ENCODE results near the gene GRID1.
"Not testable (repeated sequence)": the region's sequence is repeated elsewhere in the genome, so short reads cannot be mapped to it uniquely, and the experiment has no call there.

Gene GRID1

DNA sequence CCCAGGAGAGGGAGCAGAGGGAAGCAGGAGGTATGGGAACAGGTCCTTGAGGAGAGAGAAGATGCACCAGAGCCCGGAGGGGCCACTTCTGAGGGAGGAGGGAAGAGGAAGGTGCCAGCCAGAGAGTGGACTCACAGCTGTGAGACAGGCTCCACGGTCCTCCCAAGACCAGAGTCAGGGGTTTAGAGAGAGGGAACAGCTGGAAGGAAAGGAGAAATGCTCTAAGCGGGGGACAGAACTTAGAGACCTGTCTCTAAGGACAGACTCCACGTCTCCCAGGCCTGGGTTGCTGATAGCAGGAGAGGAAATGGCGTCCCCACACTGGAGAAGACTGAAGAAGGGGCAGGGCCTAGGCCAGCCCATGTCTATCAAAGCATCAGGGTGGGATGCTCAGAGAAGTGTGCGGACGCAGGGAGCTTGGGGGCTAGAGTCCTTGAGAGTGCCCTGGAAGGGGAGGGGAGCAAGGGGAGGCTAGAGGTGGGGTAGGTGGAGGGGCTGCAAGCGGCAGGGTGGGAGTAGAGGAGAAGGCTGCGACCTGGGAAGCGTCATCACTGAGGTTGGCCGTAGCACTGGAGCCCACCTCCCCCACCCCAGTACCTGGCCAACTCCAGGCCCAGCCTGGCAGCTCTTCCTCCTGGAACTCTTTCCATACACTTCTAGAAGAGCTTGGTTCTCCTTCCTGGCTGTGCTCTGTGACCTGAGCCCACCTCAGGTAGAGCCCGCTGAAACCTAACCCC lies 25.6 kb upstream of the GRID1 start:
- no peak for DNase-seq (ENCODE audit: low read depth)

- DNase-seq (ENCODE audit: low read depth) = no peak
Measured at GRCh38 chr10:86391236-86391840, 24.7 kb upstream of the GRID1 start.

- DNase-seq (ENCODE audit: low read depth) = no peak
Measured at GRCh38 chr10:86390337-86391120, 23.9 kb upstream of the GRID1 start.

GRCh38 chr10:86389441-86390193 lies 23.0 kb upstream of the GRID1 start:
- DNase-seq (ENCODE audit: low read depth) = no peak

GRCh38 chr10:86389109-86389440 lies 22.5 kb upstream of the GRID1 start:
- not testable (repeated sequence) for DNase-seq (ENCODE audit: low read depth)

- no peak for DNase-seq (ENCODE audit: low read depth)
Measured at GRCh38 chr10:86388119-86388704, 21.6 kb upstream of the GRID1 start.

GRCh38 chr10:86387178-86387794 lies 20.7 kb upstream of the GRID1 start:
- no peak for DNase-seq (ENCODE audit: low read depth)

GRCh38 chr10:86385806-86386205 lies 19.2 kb upstream of the GRID1 start:
- DNase-seq (ENCODE audit: low read depth) = no peak

DNA sequence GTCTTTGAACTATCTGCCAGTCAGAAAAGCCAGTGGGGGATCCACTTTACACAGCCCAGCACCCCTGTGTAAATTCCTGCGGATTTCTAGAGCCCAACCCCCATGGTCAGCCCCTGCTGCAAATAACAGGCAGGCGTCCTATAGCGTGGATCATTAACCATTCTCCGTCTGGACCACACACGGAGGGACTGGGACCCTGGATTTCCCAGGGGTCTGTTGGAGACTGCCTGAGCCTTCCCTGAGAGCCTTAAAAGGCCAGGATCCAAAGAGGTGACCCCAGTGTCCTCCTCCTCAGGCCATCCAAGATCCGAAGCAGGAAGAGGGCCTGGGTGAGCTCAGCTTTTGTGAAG lies 11.2 kb upstream of the GRID1 start:
- no peak for DNase-seq (ENCODE audit: low read depth)

DNA sequence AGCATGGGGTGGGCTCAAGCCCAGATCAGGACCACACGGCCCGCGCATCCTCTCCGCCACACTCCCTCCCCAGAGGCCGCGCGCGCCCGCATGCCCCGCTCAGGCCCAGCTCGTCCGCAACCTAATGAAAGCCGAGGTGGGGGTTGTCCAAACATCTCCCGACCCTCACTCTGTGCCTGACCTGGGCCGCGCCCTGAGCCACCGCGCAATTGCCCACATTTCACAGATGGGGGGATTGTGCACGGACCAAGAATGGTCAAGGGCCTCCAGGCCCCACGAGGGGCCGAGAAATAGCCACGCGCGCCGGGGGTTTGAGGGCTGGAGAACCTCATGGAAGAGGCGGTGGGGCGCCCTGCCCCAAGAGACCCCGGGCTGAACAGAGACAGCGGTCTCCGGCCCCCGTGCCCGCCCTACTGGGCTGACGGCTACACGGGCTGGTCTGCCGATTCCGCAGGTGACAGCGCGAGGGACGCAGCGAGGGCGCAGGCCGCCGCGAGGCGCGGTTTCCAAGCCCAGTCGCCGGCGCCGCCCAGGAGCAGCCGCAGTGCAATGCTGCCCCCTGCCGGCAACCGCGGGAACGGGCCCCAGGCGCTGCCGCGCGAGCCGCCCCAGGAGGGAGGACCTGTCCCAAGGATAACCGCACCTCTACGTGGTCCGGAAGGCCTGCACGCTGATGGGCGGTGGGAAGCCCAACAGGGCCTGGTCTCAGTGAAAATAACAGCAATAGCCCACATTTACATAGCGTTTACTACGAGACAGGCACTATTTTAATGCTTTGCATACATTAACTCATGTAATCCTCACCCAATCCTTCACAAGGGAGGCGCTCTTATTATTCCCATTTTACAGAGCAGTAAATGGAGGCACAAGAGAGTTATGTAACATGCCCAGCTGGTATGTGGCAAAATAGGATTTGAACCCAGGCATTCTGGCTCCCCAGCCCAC lies 10.5 kb upstream of the GRID1 start:
- DNase-seq (ENCODE audit: low read depth) = peak; percentile 61

DNA sequence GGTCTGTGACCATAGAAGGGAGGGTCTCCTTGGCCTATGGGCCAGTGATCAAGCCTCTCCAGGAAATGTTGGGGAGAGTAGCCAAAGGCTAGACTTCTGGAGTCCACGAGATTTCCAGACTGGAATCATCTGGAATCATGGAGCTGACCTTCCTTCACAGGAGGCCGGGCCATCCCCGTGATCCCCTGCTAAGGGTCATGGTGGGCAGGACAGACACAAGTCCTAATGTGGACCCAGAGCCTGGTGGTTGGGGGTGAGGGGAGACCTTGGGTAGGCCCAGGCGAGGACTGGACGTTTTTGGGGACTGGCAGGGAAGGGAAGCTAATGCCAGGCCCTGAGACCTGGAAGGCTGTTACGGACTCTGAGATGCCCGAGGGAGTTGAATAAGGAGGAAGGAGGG lies 9.8 kb upstream of the GRID1 start:
- DNase-seq (ENCODE audit: low read depth) = no peak

GRCh38 chr10:86375204-86375603 lies 8.6 kb upstream of the GRID1 start:
- DNase-seq (ENCODE audit: low read depth) = no peak

GRCh38 chr10:86374664-86375063 lies 8.1 kb upstream of the GRID1 start:
- no peak for DNase-seq (ENCODE audit: low read depth)

DNA sequence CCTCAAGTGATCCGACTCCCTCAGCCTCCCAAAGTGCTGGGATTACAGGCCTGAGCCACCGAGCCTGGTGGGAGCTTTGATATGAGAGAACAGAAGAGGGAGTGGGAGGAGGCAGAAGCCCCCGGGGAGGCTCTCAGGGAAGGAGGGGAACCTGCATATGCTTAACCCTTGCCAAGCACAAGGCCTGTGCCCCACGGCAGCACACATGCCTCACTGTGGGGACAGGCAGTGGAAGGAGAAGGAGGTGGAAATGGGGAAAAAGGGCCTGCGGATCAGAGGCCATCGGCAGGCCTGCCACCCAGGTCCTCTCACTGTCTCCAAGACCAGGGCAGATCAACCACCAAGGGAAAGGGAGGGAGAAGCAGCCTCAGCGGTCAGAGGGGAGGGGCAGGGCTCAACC lies 7.2 kb upstream of the GRID1 start:
- DNase-seq (ENCODE audit: low read depth) = no peak

DNA sequence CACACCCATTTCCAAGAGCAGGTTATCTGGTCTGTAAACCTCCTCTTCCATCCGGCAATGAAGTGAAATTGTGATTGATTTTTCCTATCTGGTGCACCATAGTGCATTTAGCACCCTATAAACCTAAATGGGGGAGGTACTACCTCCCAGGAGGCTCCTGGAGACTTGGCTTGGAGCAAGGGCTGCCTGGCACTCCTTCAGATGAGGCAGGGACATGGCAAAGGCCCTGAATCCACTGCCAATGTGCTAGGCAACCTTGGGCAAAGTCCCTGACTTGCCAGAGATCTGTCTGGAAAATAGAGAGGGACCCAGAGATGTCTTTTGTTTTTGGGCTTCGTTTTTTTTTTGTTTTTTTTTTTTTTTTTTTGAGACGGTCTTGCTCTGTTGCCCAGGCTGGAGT lies 6.7 kb upstream of the GRID1 start:
- no peak for DNase-seq (ENCODE audit: low read depth)

- no peak for DNase-seq (ENCODE audit: low read depth)
Measured at GRCh38 chr10:86372784-86373239, 6.2 kb upstream of the GRID1 start.

DNA sequence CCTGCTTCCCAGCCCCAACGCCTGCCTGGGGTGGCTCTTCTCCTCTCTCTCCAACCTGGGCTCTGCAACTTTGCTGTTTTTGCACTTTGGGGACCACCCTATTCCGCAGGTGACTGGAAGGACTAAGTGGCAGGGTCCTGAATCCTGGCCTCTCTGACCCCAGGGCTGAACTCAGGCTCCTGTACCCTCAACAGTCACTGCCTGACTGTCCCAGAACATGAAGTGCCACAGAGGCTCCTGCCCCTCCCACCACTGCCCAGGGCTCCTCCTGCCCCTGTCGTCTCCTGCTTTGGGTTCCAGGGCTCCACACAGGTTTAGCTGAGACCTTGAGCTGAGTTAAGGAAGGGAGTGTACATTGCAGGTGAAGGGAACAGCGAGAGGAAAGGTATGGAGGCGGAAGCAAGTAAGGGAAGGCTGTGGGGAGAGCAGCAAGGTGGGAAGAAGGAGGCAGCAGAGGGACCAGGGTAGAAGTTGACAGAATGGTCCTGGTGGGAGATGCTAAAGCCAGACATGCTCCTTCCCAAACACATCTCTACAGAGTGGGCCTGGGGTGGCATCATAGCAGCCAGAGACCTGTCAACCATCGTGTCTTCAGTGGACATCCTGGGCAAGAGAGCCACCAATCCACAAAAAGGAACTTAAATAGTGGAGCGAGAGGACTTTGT lies 5.7 kb upstream of the GRID1 start:
- no peak for DNase-seq (ENCODE audit: low read depth)

GRCh38 chr10:86371691-86372090 lies 5.1 kb upstream of the GRID1 start:
- DNase-seq (ENCODE audit: low read depth) = no peak

DNA sequence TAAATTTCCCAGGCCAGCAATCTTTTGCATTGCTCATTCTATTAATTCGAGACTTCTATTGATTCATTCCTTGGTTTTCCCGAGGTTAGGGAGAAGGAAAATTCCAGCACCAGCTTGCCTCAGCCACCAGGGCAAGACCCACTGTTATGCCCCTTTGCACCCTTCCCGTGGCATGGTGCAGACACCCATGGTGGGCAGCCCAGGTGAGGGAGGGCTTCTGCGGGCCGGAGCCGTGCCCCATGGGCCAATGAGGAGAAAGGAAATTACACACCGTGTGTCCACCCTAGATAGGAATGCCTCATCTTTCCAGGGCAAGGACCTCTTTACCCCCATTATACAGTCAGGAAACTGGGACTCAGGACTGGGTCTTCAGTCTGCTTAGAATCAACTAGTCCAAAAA lies 4.5 kb upstream of the GRID1 start:
- DNase-seq (ENCODE audit: low read depth) = no peak

DNA sequence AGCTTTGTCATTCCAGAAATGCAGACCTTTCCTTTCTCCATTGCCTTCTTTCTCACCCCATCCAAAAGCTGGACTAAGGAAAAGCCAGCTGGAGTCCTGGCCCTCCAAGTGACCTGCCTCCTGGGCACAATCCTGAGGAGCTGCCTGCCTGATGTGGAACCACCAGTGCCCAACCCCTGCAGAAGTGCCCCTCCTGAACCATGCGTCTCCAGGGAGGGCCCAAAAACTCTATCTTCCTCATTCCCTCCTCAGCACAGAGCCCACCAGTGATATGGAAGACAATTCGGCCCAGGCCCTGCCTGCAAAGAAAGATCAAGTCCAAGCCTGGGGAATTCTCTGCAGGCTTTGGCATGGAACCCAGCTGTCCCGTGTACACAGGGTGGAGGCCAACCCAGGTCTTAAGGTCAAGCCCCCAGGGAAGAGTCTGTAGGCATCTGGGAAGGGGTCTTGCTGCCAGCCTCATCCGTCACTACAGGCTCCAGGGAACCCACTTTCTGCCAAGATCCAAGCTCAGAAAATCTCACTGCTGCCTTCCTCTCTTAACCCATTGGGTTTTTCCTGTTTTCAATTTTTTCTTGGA lies 3.5 kb upstream of the GRID1 start:
- DNase-seq (ENCODE audit: low read depth) = no peak

Measured in stimulated activated CD8-positive, alpha-beta memory T cell treated with anti-CD3 and anti-CD28 coated beads, Interleukin-12 subunit alpha, Interleukin-12 subunit beta, amount 100 ng/mL, for 1 hour (primary cell).